HepG2 (cell line): ENCODE measurements around the gene PTGR3. TPM values are rescaled to one million over a fixed set of nuclear protein-coding genes. Genes with fewer than 3 reads are reported as not detected.

ENCODE experiments used
- ATAC-seq: fragments of 200-7000 bp; cut with Tn5 transposase; 3 replicates; pipeline ENCODE4 v1.9.1; 2020; ENCODE audit warnings: mild to moderate bottlenecking, moderate library complexity
- BruUV-seq: library from RNA; stranded (reverse); fragments of 400-500 nt; replicated peaks from 2 replicates; lab custom pipeline; 2021; lab: Mats Ljungman, UMichigan
- CTCF ChIA-PET: fragments of 300-600 bp; formaldehyde crosslinking; extraction: SDS; loops from one replicate; lab custom pipeline; 2021; ENCODE audit warnings: low total read pairs, inconsistent platforms, low intra/inter-chr PET ratio; lab: Yijun Ruan, JAX
- POLR2A ChIA-PET: fragments of 350-600 bp; sonication (Branson Sonifier 250); formaldehyde crosslinking; loops from one replicate; lab custom pipeline; 2020; ENCODE audit warnings: antibody characterized with exemption, inconsistent platforms; lab: Yijun Ruan, JAX
- DNase-seq: peaks from one replicate; pipeline ENCODE4 v3.0.0-alpha.2; 2015; ENCODE audit warnings: low spot score
- FAIRE-seq: peaks from 3 replicates; lab custom pipeline; 2011; peaks lifted over from hg19 to GRCh38; lab: Jason Lieb, UNC
- H2AFZ ChIP-seq: one replicate; pipeline ENCODE4 v1.6.1; 2011; ENCODE audit warnings: low read length, inconsistent platforms
- H3K27ac ChIP-seq: fragments of 300-600 bp; 3 replicates; pipeline ENCODE4 v1.8.0; 2011; ENCODE audit warnings: mixed run types, mild to moderate bottlenecking, mixed read lengths, low read length, inconsistent platforms; ENCODE audit not compliant: insufficient read depth; ENCODE audit errors: extremely low read length
- H3K27me3 ChIP-seq, 2 experiments: fragments of 200-600 bp in 1 of 2; 2 replicates in 1 of 2; 3 replicates in 1 of 2; pipeline versions ENCODE4 v1.6.0 to v1.8.0; 2011; ENCODE audit warnings: low read length in 2 of 2, mild to moderate bottlenecking in 2 of 2, moderate library complexity in 2 of 2, inconsistent platforms in 1 of 2; ENCODE audit not compliant: insufficient read depth in 2 of 2, control insufficient read depth in 1 of 2
- H3K36me3 ChIP-seq, 2 experiments: fragments of 200-600 bp in 1 of 2; replicated peaks in 1 of 2; 2 replicates in 1 of 2; 3 replicates in 1 of 2; pipeline versions ENCODE4 v1.5.1 to v1.8.0; 2011; ENCODE audit warnings: low read length in 2 of 2, inconsistent platforms in 1 of 2; ENCODE audit not compliant: insufficient read depth in 2 of 2, control insufficient read depth in 1 of 2
- H3K4me1 ChIP-seq: 2 replicates; pipeline ENCODE4 v1.5.1; 2012; ENCODE audit warnings: low read length, inconsistent platforms; ENCODE audit not compliant: insufficient read depth
- H3K4me2 ChIP-seq: 2 replicates; pipeline ENCODE4 v1.6.0; 2011; ENCODE audit warnings: low read depth, low read length, inconsistent platforms
- H3K4me3 ChIP-seq, 3 experiments: fragments of 200-600 bp in 1 of 3; sonication (generic), shearing (Covaris generic) in 1 of 3; replicated peaks in 1 of 3; 2 replicates each; pipeline ENCODE4 v1.5.1; 2011 to 2016; ENCODE audit warnings: low read length in 3 of 3, inconsistent platforms in 2 of 3, low read depth in 2 of 3, mild to moderate bottlenecking in 2 of 3, control low read depth in 1 of 3, mixed read lengths in 1 of 3; ENCODE audit not compliant: insufficient read depth in 1 of 3
- H3K79me2 ChIP-seq: one replicate; pipeline ENCODE4 v1.6.1; 2011; ENCODE audit warnings: low read length, inconsistent platforms; ENCODE audit not compliant: insufficient read depth
- H3K9ac ChIP-seq: 2 replicates; pipeline ENCODE4 v1.6.0; 2011; ENCODE audit warnings: mild to moderate bottlenecking, low read depth, low read length, inconsistent platforms; ENCODE audit not compliant: insufficient read depth
- H3K9me3 ChIP-seq: 2 replicates; pipeline ENCODE4 v1.5.1; 2012; ENCODE audit warnings: mild to moderate bottlenecking, low read length
- H4K20me1 ChIP-seq: 2 replicates; pipeline ENCODE4 v1.6.0; 2011; ENCODE audit warnings: inconsistent platforms, mild to moderate bottlenecking, low read length, moderate library complexity; ENCODE audit not compliant: insufficient read depth
- DNMT1 ChIP-seq: sonication (generic); formaldehyde crosslinking; IDR thresholded peaks from 2 replicates; pipeline ENCODE4 v1.5.1; 2020; ENCODE audit warnings: mild to moderate bottlenecking, missing genetic modification reagents
- HMG20A ChIP-seq: IDR thresholded peaks from 2 replicates; pipeline ENCODE4 v1.6.1; 2016; ENCODE audit warnings: borderline replicate concordance
- IKZF1 ChIP-seq: fragments of 450-650 bp; IDR thresholded peaks from 2 replicates; pipeline ENCODE4 v1.7.1; 2016
- KMT2A ChIP-seq: sonication (generic); formaldehyde crosslinking; IDR thresholded peaks from 2 replicates; pipeline ENCODE4 v1.4.0; 2020; ENCODE audit warnings: missing genetic modification reagents
- U2AF1 ChIP-seq: fragments of 200-400 bp; formaldehyde crosslinking; optimal IDR thresholded peaks from 2 replicates; pipeline ENCODE3; 2017; ENCODE audit warnings: mild to moderate bottlenecking, low read depth, low read length
- ZBTB8A ChIP-seq: sonication (generic); formaldehyde crosslinking; IDR thresholded peaks from 2 replicates; pipeline ENCODE4 v1.4.0; 2020; ENCODE audit warnings: mild to moderate bottlenecking, low read depth, missing genetic modification reagents, borderline replicate concordance
- ZFP41 ChIP-seq: sonication (generic); formaldehyde crosslinking; IDR thresholded peaks from 2 replicates; pipeline ENCODE4 v1.4.0; 2020; ENCODE audit warnings: mild to moderate bottlenecking, missing genetic modification reagents, borderline replicate concordance
- ZNF782 ChIP-seq: sonication (generic); formaldehyde crosslinking; IDR thresholded peaks from 2 replicates; pipeline ENCODE4 v1.4.0; 2020; ENCODE audit warnings: missing genetic modification reagents, mild to moderate bottlenecking, borderline replicate concordance
- ZNF878 ChIP-seq: sonication (generic); formaldehyde crosslinking; IDR thresholded peaks from 2 replicates; pipeline ENCODE4 v1.8.1; 2023; ENCODE audit warnings: mild to moderate bottlenecking, missing genetic modification reagents, moderate library complexity
- WGBS: methylation state at CpG from one replicate; pipeline ENCODE4 v1.1.6; 2017; ENCODE audit warnings: low lambda C conversion rate; 5-methylcytosine and 5-hydroxymethylcytosine counted together
- in situ Hi-C: cut with HindIII; loops from 2 replicates; pipeline ENCODE4 v1.10.0; 2017; ENCODE audit warnings: low pct_unique_long_range_greater_than_20kb; ENCODE audit not compliant: extremely low pct_ligation_motif_present
- intact Hi-C: fragments of 100-400 bp; cut with micrococcal nuclease; formaldehyde crosslinking; loops from one replicate; pipeline ENCODE4 v1.10.0; 2022; ENCODE audit not compliant: unreplicated experiment
- polyA plus RNA-seq, 8 experiments: library from polyadenylated mRNA; depleted of rRNA in 3 of 8; stranded (reverse) in 7 of 8; unstranded in 1 of 8; fragments of >200 nt; fragmentation: Illumina TruSeq in 4 of 8; extraction: Trizol in 4 of 8; gene quantifications; 2 replicates each; pipeline versions ENCODE4 v1.2.1 to v1.2.3, GENCODE V29; 2011 to 2016; ENCODE audit warnings: low read depth in 4 of 8, missing spikeins in 1 of 8, mixed read lengths in 1 of 8; ENCODE audit not compliant: insufficient read depth in 1 of 8
- total RNA-seq, 5 experiments: library from RNA; depleted of rRNA; stranded (reverse); fragments of >200 nt; fragmentation: Illumina TruSeq; extraction: Trizol; gene quantifications; 2 replicates each; pipeline ENCODE4 v1.2.3, GENCODE V29; 2016; ENCODE audit warnings: low read depth in 1 of 5
- TF ChIP-seq, protein P1 (sequence below): sonication (generic); formaldehyde crosslinking; IDR thresholded peaks from 2 replicates; pipeline ENCODE4 v1.4.0; 2020; ENCODE audit warnings: missing genetic modification reagents
- TF ChIP-seq, protein P2 (sequence below): sonication (generic); formaldehyde crosslinking; IDR thresholded peaks from 2 replicates; pipeline ENCODE4 v1.5.0; 2020; ENCODE audit warnings: missing genetic modification reagents
- TF ChIP-seq, protein P3 (sequence below): sonication (generic); formaldehyde crosslinking; IDR thresholded peaks from 2 replicates; pipeline ENCODE4 v1.8.0; 2022; ENCODE audit warnings: mild to moderate bottlenecking, missing genetic modification reagents, borderline replicate concordance

The PTGR3 gene
- total and polyA plus RNA-seq, 2 of the 13 experiments (the other 11 are each of a cell fraction or from before 2014, with no cell fraction given): 11.5 to 25.3 TPM

DNA sequence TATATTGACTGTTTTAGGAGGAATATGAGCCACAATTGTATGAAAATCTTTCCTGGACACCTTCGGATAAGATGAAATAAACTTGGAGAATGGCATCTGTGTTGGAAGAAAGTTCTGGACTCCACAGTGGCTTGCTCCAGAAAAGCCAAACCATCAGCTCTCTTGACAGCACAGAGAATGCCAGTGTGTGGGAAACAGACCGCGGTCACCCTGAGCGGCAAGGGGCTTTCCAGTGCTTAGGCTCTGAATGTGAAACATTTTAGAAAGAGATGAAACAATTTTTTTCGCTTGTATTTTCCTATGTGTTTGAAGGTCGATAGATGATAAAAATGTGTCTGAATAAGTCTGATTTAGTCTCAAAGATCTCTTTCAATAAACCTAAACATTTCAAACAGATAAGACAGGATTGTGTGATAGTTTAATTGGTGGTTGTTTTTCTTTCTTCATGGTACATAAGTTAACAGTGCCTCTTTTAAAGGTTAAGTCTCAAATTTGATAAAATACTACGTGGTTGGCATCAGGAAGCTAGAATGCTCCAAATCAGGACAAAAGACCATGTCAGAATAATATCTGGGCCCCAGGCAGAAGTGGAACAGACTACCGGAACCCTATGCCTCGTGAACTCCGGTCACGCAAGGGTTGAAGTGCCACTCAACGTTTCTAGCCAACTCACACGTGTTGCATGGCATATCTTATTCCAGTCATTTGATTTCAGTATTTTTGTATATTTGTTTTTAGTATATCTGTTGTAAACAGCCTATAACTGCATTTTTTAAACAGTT lies 28.9 kb downstream of the PTGR3 start (continued):
- TF ChIP-seq, protein P1, sequence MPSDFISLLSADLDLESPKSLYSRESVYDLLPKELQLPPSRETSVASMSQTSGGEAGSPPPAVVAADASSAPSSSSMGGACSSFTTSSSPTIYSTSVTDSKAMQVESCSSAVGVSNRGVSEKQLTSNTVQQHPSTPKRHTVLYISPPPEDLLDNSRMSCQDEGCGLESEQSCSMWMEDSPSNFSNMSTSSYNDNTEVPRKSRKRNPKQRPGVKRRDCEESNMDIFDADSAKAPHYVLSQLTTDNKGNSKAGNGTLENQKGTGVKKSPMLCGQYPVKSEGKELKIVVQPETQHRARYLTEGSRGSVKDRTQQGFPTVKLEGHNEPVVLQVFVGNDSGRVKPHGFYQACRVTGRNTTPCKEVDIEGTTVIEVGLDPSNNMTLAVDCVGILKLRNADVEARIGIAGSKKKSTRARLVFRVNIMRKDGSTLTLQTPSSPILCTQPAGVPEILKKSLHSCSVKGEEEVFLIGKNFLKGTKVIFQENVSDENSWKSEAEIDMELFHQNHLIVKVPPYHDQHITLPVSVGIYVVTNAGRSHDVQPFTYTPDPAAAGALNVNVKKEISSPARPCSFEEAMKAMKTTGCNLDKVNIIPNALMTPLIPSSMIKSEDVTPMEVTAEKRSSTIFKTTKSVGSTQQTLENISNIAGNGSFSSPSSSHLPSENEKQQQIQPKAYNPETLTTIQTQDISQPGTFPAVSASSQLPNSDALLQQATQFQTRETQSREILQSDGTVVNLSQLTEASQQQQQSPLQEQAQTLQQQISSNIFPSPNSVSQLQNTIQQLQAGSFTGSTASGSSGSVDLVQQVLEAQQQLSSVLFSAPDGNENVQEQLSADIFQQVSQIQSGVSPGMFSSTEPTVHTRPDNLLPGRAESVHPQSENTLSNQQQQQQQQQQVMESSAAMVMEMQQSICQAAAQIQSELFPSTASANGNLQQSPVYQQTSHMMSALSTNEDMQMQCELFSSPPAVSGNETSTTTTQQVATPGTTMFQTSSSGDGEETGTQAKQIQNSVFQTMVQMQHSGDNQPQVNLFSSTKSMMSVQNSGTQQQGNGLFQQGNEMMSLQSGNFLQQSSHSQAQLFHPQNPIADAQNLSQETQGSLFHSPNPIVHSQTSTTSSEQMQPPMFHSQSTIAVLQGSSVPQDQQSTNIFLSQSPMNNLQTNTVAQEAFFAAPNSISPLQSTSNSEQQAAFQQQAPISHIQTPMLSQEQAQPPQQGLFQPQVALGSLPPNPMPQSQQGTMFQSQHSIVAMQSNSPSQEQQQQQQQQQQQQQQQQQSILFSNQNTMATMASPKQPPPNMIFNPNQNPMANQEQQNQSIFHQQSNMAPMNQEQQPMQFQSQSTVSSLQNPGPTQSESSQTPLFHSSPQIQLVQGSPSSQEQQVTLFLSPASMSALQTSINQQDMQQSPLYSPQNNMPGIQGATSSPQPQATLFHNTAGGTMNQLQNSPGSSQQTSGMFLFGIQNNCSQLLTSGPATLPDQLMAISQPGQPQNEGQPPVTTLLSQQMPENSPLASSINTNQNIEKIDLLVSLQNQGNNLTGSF (CRISPR knock-in tag): no peak
- TF ChIP-seq IKZF1: no peak

DNA sequence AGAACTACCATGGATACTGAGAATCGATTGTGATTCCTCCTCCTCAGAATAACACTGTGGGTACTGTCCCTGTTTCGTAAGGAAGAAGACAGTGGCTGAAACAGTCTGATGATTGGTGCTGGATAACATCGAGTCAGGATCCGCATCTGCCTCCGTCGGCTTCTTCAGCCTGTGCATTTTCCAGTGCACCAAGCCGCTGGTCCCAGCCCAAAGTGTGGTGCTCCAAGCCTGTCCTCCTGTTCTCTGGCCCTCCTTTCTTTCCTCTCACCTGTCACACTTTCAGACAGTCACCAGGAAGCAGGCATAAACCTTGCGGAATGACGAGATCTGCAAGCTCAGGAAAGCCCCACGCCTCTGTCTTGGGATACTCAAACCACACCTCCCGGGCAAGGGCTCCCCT lies 30.6 kb downstream of the PTGR3 start:
- Histone ChIP-seq H3K9me3 (no peaks in the 10 kb centered on the region), H4K20me1 (no peaks in the 10 kb centered on the region), H3K79me2 (no peaks in the 10 kb centered on the region), H3K4me3 (no peak overlapping the region), H3K36me3 (no peaks in the 10 kb centered on the region), H3K27me3 (no peaks in the 10 kb centered on the region; a peak in 2 of 5 replicates), H3K4me1 (peaks cover 3% of the 10 kb centered on the region), H2AFZ (no peak overlapping the region), H3K27ac (no peak overlapping the region), H3K9ac (no peak overlapping the region), H3K4me2 (no peak overlapping the region)
- no peak for ATAC-seq
- in situ Hi-C loops: no loop called here
- no peak for FAIRE-seq
- 44% methylated on average over 11 of the region's 11 CpGs for WGBS
- ChIA-PET CTCF (no interaction called here), POLR2A (no interaction called here)
- BruUV-seq: no TSS peak
- intact Hi-C loops: no loop called here
- DNase-seq: no peak
- no peak for TF ChIP-seq ZBTB8A (CRISPR knock-in tag)
- TF ChIP-seq KMT2A: no peak
- TF ChIP-seq HMG20A (CRISPR knock-in tag): no peak
- no peak for TF ChIP-seq U2AF1
- TF ChIP-seq, protein P2, sequence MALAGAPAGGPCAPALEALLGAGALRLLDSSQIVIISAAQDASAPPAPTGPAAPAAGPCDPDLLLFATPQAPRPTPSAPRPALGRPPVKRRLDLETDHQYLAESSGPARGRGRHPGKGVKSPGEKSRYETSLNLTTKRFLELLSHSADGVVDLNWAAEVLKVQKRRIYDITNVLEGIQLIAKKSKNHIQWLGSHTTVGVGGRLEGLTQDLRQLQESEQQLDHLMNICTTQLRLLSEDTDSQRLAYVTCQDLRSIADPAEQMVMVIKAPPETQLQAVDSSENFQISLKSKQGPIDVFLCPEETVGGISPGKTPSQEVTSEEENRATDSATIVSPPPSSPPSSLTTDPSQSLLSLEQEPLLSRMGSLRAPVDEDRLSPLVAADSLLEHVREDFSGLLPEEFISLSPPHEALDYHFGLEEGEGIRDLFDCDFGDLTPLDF (CRISPR knock-in tag): no peak
- no peak for TF ChIP-seq ZFP41 (CRISPR knock-in tag)
- TF ChIP-seq DNMT1 (CRISPR knock-in tag): no peak
- no peak for TF ChIP-seq ZNF782 (CRISPR knock-in tag)
- TF ChIP-seq ZNF878 (CRISPR knock-in tag): no peak
- TF ChIP-seq, protein P3, sequence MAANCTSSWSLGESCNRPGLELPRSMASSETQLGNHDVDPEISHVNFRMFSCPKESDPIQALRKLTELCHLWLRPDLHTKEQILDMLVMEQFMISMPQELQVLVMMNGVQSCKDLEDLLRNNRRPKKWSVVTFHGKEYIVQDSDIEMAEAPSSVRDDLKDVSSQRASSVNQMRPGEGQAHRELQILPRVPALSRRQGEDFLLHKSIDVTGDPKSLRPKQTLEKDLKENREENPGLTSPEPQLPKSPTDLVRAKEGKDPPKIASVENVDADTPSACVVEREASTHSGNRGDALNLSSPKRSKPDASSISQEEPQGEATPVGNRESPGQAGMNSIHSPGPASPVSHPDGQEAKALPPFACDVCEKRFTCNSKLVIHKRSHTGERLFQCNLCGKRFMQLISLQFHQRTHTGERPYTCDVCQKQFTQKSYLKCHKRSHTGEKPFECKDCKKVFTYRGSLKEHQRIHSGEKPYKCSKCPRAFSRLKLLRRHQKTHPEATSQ (CRISPR knock-in tag): no peak
